GM19025 (cell line): ENCODE results near the gene FOSL2.
A peak's percentile ranks its signal among the peaks of the same experiment; 100 is the strongest.

Experiments used
- ATAC-seq: cut with Tn5 transposase; IDR thresholded peaks from one replicate; pipeline ENCODE4 v1.9.1; 2021; ENCODE audit warnings: mild to moderate bottlenecking, low read depth, moderate library complexity; ENCODE audit not compliant: unreplicated experiment

Gene FOSL2

DNA sequence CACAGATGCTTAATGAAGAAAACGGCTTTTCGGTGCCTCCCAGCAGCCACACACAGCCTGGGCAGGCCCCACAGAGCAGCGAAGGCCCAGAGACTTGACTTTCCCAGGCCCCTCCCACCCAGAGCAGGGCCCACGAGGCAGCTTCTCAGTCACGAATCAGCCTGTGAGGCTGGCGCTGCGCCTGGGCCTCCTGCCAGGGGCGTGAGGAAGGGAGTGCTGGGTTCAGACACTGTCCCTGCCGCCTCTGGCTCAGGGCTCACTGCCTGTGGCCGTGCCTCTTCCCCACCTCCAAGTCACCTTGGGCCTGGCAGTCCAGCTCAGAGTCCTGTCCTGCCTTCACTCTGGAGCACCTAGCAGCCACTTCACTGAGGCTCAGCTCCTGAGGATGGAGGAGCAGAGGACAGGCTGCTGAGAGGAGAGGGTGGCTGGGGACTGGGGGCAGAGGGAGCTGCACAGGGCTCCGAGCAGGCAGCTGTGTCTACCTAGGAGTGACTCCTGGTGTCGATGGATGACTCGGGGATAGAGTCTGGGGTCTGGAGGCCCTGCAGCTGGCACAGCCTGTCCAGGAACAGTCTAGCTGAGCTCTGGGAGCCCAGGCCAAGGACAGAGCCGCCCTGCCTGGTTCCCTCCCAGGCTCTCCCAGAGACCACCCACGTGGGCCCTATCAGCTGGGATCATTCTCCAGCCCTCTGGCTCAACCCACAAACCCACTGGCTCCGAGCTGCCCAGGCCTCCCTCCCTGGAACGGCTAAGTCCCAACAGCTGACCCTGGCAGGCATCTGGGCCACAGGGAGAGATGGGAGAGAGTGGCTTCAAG lies 36.4 kb upstream of the FOSL2 start:
- ATAC-seq, result no peak

DNA sequence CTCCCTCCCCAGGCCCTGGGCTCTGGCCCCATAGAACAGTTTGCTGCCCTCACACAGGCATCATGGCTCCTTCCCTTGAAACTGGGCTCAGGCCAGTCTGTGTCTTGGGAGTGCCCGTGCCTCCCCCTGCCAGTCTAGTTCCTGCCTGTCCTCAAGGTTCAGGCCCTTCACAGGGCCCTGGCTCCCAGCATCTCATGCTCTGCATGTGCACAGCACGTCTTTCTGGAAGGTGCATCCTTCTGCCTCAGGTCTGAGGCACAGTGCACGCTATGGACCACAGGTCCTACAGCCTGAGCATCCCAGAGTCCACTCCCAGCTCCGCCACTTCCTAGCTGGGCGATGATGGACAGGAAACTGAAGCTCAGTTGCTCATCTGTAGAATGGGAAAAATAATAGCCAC lies 35.6 kb upstream of the FOSL2 start:
- no peak for ATAC-seq

DNA sequence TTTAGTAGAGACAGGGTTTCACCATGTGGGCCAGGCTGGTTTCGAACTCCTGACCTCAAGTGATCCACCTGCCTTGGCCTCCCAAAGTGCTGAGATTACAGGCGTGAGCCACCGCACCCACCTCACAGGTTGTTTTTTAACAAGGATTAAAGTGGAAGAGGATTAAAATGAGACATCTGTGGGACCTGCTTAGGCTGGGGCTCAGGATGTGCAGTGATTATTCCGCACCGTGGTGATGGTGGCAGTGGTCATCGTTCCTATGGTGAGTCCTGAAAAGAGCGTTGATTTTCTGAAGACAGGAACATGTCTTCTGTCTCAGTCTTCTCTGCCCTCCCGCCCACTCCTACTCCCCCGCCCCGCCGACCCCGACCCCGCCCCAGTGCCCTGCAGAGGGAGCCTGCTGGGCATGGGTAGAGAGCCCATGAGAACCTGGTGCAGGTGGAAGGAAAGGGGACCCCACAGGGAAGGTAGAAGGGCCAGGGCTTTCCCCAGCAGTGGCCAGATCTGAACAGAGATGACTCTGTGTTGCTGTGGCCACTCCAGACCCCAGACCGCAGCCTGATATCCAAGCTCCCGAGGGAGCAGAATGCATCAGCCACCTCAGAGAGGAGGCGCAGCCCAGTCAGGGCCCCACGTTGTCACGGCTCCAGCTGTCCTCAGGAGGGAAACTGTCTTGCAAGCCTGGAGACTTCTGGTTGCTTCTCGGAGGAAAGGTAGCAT lies 34.5 kb upstream of the FOSL2 start:
- ATAC-seq, result no peak

DNA sequence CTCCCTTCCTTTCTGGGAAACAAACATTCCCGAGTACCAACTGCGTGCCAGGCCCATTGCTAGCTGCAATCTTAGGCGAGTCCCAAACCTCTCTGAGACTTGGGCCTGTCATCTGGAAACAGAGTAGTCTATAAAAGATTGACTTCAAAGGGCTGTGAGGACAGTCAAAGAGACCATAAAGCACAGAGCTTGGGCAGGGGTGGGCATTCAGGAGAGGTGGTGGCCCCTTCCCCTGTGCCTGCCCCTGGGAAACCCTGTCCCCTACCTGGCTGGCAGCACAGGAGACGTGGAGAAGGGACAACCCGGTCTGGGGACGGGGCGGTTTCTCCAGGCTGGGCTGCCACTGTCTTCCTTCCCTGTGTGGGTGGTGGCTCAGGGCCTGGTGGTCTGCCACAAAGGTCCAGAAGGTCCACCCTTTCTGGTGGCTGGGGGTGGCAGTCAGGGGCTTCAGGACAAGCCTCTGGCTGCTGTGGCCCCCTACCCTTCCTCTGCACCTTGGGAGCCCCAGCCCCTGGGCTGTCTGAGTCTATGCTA lies 33.9 kb upstream of the FOSL2 start:
- ATAC-seq, result no peak

DNA sequence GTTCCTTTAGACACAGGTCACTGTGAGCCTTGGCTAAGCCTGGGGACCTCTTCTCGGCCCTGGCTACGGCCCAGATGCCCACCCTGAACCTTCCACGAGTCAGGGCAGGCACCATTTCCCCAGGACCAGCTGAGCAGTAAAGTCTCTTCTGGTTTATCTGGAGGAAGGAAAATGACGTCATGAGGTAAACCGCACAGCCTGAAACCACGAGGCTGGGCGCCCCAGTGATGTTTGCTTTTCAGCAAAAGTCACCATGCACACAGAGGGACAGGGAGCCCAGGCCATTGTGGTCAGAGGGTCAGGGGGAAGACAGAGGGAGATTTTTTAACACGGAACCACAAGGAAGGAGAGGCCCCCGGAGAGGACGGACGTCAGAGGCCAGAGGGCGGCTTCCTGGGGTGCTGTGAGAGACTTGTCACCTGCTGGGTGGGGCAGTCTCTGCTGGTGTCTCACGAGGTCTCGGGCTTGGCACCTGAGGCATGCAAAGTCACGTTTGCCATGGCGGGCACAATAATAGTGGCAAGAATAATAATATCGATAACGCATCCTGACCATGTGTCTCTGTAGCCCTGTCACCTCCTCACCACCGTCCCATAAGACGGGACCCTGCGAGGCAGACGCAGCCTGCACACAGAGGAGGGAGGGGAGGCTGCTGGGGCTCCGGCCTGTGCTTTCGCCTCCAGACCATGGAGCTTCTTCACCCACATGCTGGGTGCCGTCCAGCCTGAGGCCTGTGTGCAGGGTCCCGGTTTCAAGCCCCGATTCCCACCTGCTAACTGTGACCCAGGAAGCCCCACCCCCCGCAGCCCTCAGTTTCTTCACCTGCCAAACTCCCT lies 33.2 kb upstream of the FOSL2 start:
- ATAC-seq, result peak; percentile 68

DNA sequence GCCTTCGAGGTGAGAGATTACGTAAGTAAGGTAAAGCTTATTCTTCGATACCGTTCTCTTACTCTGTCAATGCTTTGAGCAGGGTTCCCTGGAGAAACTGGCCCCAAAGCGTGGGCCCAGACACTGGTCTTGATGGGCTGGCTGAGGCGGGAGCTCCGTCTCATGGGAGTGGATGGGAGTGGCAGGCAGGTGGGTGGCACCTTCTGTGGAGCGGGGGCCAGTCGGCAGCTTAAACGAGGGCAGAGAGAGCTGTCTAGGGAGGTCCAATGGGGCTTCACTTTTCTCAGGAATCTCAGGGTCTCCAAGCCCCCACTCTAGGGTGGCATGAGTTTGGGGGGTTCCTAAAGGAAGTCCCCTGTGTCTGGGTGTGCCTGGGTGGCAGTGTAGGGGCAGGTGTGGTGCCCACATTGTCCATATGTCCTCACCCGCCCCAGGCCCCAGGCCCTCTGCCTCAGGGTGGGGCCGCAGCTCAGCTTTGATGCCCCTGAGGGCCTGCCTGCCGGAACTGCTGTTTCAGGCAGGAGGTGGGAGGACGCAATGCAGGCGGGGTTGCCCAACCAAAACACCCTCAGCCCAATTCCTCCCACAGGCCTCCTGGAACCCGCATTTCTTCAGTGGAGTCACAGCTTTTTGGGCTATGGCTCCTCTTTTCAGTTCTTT lies 32.5 kb upstream of the FOSL2 start:
- ATAC-seq, result no peak

DNA sequence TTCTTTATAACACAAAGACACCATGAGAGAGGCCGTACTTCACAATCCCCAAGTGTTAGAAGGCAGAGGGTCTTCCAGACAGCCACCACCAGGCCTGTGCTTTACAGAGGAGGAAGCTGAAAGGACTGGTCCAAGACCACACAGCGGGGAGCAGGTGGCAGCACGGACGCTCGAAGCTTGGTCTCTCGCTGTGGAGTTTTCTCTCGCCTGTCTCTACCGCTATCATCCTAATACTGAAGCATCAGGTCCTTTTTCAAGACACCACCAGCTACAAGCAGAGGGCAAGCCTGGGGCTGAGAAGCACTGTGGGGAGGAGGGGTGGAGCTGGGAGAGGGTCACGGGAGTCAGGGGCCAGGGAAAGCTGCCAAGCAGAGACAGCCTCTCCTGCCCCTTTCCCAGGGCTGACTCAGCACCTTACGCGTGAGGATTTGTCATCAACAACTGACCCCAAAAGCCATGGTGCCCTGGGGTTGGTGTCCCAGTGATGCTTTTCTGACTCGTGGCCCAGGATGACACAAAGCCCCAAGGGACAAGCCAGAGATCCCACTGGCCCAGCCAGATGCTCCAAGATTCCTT lies 31.9 kb upstream of the FOSL2 start:
- no peak for ATAC-seq

DNA sequence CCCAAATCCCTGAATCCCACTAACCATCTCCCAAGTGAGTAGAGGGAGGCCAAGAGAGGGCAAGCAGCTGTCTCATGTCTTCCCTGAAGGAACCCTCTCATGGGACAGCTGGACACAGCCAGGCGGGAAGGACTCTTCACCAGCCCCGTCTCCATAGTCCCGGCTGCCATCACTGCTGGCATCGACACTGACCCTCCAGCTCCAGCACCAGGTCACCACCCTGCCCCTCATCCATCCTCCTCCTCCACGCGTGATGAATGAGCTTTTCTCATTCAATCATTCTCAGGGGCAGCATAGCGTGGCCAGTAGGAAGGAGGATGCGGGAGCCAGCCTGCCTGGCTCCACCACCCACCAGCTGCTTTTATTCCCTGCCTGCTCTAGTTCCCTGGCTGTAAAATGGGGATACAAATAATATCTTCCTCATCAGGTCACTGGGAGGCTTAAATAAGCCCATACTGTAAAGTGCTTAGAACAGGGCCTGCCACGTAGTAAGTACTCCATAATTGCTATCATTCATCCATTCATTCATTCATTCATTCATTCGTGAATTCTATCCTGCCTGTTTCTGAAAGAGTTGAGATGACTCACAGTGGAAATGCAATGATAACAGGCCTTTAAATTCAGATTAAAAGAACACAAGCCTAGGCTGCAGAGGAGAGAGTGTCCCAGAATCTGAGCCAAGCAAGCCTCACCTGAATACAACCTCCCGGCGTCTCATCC lies 30.5 kb upstream of the FOSL2 start:
- no peak for ATAC-seq

DNA sequence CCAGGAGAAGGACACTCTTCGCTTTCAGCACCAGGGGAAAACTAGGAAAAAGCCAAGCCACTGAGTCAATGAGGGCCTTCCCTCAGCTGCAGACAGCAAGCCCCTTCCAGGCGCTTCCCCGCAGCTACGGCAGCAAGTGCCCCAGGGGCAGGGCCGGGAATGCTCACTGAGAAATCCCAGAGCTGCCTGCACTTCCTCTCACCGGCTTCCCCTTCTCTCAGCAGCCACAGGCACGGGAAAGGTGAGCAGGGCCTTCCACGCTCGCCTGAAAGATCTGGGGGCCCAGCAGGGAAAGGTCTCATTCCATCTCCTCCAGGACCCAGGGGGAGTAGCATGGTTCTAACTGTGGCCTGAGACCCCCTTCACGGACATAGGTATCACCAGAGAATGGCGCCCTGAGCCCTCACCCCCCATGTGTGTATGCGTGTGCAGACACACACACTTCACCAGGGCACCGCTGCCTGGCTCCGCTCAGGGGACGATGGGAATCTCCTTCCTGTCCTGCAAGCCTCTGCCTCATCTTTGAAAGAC lies 29.6 kb upstream of the FOSL2 start:
- ATAC-seq, result no peak

DNA sequence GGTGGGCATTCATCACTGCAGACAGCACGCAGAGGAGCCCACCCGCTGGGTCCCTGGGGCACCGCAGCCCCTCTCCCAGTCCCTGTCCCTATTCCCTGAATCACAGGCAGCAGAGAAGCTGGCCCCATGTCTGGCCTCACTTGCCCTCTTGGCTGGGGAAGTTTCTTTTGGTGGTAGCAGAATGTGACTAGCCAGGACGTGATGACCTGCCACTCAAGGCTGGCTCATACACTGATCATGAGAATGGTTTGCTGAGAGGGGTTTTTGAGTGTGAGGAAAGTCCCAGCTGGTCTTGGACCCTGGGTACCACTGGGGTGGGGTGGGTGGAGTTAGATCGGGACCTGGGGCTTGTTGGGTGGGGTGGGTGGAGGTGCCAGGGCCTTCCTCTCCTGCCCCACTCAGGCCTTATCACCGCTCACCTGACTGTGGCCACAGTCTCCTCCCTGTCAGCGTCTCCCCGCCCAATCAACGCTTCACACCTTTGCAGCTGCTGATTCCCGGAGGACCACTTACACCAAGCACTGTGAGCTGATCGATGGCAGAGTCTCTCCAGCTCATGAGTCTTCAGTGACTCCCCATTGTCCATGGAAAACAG lies 28.9 kb upstream of the FOSL2 start:
- ATAC-seq, result no peak

DNA sequence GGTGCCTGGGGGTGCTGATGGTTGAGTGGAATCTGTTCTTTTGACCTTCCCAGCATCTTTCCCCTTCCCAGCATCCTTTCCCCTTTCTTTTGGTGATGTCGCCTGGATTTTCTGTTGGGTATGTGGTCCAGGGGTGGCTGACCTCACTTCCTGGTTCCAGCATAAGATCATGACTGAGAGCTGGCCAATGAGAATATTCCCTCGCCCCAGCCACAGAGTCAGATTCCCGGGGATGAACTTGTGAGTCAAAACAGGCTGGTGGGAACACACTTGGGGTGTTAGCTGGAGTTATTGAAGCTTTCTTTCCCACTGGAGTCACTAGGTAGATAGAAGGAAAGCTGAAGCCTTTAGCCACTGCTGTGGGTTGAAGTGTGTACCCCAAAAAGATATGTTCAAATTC lies 28.0 kb upstream of the FOSL2 start:
- ATAC-seq, result no peak

DNA sequence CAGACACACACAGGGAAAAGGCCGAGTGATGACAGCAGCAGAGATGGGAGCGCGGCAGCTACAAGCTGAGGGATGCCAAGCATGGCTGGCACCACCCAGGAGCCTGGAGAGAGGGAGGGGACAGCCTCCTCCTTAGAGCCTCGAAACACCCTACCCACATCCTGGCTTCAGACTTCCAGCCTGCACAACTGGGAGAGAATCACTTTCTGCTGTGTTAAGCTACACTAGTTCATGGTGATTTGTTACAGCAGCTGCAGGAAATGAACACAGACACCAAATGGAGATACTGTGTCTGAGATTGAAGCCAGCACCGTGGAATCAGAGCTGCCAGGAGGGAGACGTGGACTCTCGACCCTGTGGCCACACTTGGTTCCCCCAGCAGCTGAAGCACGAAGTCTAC lies 27.5 kb upstream of the FOSL2 start:
- no peak for ATAC-seq

DNA sequence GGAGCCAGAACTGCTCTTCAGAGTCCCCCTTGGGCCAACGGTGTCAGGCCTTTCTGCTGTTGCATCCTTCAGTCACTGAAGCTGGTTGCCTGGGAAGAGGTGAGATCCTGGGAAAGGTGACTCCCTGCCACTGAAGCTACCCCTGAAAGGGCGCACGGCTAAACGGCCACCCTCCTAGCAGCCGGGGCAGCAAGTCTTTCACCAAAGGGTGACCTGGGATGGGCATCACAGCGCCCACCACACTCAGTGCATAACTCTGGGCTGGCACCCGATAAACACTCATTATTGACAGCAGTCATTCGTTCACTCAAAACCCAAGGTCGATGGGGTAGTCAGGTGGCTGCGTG lies 26.5 kb upstream of the FOSL2 start:
- no peak for ATAC-seq

DNA sequence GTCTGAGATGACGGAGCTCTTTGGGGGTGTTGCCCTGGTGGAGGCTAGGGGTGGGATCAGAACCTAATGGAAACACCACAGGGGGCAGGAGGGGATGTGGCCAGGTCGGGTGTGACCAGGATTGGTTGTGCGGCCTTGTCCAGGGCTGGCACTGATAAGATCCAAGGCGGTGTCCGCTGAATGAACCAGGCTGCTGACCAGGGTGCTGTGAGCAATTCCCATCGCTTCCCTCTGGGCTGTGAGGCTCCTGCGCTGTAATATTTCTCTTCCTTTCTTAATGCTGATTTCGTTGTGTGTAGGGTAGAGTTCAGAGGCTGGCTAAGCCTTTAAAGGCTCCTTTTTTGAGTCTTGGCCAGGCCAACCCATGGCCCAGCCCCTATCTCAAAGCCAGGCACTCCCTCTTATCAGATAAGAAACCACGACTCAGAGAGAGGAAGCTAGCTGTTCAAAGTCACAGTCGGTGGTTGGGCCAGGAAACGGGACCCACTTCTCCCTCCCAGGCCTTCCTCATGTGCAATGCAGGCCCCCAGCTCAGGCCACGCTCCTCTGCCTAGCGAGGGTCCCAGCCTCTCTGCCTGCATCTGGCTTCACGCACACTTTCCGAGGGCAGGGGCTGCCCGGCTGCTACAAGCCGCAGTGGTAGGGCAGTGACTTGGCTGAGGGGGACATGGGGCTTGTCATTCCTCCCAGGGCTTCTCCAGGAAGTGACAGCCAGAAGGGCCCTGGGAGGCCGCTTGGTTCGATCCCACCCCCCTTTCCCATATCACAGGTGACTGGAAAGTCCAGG lies 26.0 kb upstream of the FOSL2 start:
- ATAC-seq, result no peak

DNA sequence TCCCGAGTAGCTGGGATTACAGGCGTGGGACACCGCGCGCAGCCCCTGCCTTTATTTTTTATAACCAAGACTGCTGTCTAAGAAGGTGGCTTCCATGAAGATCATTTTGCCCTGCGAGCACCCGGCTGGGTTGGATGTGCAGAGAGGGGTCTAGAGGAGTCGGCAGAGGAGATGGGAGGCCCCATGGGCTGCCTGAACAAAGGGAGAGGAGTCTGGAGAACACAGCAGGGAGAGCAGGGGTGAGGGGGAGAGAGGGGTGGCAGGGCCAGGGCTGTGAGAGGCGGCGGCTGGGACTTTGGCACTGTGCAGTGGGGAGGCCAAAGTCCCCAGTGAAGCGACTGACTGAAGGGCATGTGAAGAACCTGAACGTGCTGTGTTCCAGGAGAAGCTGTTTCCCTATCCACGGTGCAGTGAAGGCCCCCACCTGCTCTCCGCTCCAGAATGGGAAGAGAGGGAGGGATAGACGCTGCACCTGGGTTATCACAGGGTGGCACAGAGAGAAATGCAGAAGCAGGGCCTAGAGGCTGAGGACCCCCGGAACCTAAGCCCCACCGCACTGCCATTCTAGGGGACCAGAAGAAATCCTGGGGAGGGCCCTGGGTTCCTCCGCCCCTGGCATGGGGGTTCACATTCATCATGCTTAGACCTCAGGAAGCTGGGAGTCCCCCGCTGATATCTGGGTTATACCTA lies 24.8 kb upstream of the FOSL2 start:
- no peak for ATAC-seq

DNA sequence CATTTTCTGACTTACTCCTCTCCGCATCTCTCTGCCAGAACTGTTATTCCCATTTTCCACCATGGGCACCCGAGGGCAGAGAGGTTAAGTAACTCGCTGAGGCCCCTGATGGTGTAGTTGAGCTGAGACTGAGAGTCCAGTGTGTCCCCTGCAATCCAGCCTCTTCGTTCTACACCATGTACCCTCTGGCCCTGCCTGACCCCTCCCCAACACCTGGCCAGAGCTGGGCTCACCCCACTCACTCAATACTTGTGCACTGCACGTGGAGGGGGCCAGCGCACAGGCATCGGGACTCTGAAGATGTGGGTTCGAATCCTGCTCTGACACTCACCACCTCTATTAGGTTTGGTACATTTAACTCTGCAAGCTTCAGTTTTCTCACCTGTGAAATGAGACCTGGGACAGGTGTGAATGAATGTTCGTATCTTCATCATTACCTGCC lies 24.3 kb upstream of the FOSL2 start:
- ATAC-seq, result no peak

DNA sequence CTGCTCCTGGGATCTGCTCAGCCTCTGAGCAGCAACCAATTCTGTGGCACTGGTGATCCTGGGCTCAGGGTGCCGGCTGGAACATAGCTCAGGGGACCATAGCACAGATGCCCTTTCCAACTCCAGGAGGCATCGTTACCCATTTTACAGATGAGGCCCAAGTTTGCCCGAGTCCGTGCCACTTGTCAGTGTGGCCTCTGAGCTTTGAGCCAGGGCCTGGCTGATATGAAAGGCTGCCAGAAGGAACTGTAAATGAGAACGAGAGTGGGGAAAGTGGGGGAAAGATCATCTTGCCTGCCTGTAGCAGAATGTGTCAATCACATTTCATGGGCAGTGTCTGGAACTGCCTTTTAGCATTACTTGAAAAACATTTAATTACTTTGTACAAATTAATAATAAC lies 23.3 kb upstream of the FOSL2 start:
- no peak for ATAC-seq

DNA sequence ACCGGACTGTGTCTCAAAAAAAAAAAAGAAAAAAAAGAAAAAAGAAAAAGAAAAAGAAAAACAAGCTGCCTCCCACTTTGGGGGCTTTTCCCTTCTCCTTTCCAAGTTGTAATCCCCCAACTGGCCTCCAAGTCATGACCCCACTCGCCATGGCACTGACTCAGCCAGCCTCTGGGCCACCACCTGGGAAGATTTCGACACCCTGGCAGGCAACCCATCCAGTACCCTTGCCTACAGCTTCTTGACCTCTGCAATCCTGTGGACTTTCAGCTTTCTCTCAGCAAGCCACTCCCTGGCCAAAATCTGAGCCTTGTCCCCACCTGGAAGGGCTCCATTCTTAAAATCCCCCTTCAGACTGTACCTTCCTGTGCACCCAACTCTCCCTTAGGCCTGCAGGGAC lies 22.3 kb upstream of the FOSL2 start:
- ATAC-seq, result no peak
